Epithelial cell of prostate (primary cell): ENCODE results near the gene BMPER.

Experiments
- DNase-seq: peaks from one replicate; pipeline ENCODE4 v3.0.0-alpha.2; 2011; ENCODE audit warnings: low read depth, low spot score
- H3K27ac ChIP-seq: fragments of 450-650 bp; 2 replicates; pipeline ENCODE4 v1.5.1; 2017; ENCODE audit warnings: mild to moderate bottlenecking

BMPER gene

GRCh38 chr7:33887266-33887975, 17.9 kb upstream of the BMPER start:
- DNase-seq: no peak
- no peak overlapping the region for H3K27ac ChIP-seq

DNA sequence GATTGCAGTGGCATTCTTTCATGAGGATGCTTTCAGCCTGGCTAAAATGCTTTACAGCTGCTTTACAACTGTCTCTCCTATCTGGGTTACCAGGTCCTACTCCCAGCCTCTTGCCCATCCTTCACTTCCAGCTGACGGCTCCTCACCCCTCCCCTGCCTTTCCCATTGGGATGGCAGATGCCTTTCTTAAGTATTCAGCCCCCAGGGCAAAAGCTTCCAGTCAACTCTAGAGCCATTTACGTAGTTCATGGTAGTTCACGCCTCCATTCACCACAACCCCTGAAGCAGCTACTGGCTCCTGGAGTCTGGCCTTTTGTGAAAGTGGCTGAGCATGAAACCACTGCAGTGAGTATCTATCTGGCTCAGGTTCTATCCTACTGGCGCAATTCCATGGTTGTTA, 17.2 kb upstream of the BMPER start:
- no peak overlapping the region for H3K27ac ChIP-seq

DNA sequence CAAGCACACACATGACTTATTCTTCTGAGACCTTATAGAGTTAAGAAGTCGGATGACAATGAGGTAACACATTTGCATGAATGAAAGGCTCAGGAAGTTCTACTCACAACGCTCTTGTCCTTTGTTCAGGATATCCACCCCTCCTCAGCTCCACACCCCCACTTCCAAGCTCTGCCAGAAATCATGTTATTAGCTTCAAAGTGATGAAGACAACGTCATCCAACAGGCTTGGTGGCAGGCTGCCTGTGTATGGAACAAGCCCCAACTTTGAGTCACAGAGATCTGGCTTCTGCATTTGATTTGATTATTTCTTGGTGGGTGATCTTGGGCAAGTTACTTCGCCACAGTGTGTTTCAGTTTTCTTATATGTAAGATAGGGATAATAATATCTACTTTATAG, 12.4 kb upstream of the BMPER start:
- no peak overlapping the region for H3K27ac ChIP-seq
- no peak for DNase-seq

More for the DNA sequence above, 17.2 kb upstream of the BMPER start:
- DNase-seq: peak; percentile 76

DNA sequence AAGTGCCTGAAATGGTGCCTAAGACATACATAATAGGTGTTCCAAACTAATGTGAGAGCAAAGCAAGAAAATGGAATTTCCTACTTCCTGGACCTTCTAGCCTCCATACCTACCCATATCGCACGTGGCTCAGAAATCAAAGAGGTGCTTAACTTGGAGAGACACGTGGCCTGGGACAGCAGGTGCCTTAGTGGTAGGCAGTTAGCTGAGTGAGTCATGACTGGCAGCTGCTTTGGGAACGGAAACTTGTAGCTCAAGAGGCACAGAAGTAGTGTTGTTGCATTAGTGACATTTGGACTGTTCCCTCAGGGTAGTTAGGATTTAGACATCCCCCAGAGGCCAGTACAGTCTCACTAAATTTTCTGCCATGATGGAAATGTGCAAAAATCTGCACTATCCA, 12.0 kb upstream of the BMPER start:
- H3K27ac ChIP-seq: no peak overlapping the region
- no peak for DNase-seq

DNA sequence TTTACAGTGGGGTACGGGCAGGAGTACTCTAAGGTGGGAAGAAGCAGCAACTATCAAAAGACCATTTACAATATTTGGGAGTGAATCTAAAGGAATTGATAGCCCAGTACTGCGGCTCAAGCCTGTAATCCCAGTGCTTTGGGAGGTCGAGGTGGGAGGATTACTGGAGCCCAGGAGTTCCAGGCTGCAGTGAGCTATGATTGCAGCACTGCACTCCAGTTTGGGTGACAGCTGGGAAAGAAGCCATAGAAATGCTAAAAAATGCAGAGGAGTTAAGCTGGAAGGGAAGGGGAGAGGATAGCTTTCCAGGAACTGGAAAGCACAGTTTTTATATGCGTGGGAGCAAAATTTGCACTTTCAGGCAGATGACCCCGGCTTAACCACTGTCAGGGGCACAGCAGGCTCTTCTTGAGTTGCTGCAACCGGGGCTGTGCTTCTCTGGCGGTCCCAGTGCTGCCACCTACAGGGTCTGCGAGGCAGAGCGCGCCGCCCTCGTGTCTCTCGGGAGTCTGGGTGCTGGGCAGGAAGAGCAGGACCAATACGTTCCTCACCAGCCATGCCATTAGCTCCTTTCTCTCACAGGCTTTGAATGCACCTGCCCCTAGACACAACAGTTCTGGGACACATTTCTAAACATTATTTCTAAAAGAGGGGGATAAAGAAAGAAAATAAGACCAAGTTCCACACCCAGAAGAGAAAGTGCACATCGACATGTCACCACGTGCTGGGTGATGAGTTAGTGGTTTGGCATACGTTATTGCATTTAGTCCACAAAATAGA, 10.1 kb upstream of the BMPER start:
- H3K27ac ChIP-seq: no peak overlapping the region
- no peak for DNase-seq

DNA sequence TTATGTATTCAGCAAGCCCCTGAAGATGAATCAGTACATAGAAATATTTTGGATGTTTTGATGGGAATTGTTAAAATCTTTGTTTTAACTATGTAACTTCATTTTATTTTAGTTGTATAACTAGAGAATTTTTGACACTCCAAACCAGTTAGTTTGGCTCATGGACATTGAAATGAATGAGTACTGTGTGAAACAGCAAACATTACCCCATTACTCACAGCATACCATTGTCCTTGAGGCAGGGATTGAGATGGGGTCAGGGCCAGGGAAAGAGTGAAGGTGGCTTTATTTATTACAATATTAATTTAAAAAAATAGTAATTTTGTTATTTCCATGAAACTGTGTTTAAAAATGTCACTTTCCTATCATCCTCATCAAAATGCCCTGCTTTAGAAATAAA, 4.8 kb upstream of the BMPER start:
- no peak for DNase-seq
- H3K27ac ChIP-seq: no peak overlapping the region

DNA sequence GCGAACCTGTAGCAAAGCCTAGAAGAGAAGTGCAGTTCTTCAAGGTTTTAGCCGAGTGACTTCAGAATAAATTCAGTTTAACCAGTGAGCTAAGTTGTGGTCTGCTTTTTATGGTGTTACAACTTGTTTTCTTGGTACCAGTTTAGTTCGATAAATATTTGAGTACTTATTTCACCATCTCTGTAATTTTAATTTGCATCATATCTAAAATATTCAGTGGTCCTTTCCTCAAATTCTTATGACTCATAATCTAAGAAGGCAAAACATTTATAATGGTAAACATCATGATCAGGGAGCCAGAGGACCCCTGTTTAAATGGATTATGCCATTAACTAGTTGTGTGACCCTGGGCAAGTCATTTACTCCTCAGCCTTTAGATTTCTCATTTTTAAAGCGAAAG, 4.1 kb upstream of the BMPER start:
- H3K27ac ChIP-seq: no peak overlapping the region
- no peak for DNase-seq

DNA sequence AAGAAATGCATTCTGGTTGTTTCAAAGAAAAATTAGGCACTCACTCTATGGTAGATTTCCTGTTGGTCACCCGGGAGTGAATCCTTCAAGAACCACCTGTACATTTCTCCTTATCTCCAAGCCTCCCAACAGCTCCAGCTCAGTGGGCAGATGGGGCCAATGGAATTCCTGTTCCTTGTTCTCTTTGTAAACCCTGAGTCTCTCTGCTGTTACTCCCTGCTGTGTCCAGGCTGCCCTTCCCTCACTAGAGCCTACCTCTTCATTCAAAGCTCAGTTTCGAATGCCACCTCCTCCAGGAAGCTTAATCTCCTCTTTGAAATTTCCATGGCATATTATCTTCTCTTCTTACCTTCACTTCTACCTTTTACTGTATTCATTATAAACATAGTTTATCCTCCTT, 3.5 kb upstream of the BMPER start:
- no peak for DNase-seq
- no peak overlapping the region for H3K27ac ChIP-seq

DNA sequence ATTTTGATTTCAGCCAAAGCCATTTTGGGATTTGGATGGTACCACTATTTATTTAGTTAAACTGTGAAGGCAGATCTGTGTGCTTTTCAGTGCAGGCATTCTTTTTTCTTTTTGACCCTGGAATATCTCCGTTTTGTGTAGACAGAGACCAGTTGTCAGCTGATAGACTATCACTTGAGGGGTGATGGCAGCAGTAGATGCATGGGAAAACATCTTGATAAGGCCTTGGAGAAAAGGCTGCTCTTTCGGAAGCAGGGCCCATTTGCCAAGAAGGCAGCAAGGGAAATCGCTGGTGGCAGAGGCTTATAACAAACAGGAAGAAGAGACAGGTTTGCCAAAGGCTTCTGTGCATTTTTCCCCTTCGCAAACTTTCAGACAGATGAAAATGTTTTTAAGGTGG, 2.6 kb upstream of the BMPER start:
- no peak overlapping the region for H3K27ac ChIP-seq
- DNase-seq: no peak

- no peak for DNase-seq
- no peak overlapping the region for H3K27ac ChIP-seq
Measured at GRCh38 chr7:33903791-33904680, 1.3 kb upstream of the BMPER start.

GRCh38 chr7:33904681-33905388, 504 bp upstream of the BMPER start:
- DNase-seq: no peak
- H3K27ac ChIP-seq: no peak overlapping the region

DNA sequence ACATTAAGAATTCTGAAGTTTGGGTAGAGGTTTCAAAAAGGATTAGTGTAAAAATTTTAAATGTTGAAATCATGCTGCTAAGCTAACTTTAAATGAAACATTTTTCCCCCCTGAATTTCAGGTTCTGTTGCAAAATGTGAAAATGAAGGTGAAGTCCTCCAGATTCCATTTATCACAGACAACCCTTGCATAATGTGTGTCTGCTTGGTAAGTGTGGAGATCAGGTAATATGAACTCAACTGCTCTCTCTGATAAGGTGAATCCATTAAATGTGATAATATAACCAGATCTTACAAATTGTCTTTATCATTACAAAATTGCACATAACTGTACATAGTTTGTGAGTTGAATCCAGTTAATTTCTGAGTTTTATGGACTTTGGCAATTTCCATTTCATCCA, 1.4 kb downstream of the BMPER start:
- H3K27ac ChIP-seq: no peak overlapping the region
- no peak for DNase-seq

DNA sequence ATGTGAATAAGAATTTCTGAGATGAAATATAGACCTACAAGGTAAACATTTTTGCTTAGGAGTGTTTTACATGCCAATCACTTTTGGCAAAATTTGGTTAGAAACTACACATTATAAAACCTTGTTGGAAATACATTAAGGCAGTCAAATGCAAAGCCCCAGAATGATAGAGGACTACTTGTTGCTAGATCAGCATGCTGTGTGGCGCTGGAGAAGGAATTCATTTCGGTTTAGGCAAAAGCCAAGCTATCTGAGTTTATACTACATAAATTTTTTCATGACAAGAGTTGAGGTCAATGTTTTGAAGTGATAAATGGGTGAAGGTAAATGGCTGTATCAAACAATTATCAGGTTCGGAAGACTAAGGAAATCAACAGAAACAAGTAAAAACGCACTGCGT, 2.3 kb downstream of the BMPER start:
- no peak for DNase-seq
- no peak overlapping the region for H3K27ac ChIP-seq

GRCh38 chr7:33909318-33909717, 4.0 kb downstream of the BMPER start:
- no peak overlapping the region for H3K27ac ChIP-seq
- DNase-seq: no peak

DNA sequence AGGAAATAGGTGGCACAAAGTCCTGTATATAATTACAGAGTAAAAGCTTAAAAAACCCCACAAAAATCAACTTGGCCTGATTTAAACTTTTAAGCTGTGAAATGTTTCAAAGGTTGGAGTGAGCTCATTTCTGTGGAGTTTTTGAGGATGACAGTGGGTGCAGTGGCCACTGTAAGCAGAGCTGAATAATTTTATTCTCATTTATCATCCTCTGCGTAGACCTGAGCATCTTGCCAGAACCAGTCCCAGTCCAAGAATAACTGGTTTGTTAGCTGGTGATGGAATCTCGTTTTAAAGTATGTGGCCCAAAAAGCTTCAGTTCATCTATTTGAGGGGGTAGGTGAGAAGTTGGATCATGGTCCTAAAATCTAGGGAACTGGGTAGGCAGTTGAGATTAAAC, 4.4 kb downstream of the BMPER start:
- no peak for DNase-seq
- no peak overlapping the region for H3K27ac ChIP-seq

DNA sequence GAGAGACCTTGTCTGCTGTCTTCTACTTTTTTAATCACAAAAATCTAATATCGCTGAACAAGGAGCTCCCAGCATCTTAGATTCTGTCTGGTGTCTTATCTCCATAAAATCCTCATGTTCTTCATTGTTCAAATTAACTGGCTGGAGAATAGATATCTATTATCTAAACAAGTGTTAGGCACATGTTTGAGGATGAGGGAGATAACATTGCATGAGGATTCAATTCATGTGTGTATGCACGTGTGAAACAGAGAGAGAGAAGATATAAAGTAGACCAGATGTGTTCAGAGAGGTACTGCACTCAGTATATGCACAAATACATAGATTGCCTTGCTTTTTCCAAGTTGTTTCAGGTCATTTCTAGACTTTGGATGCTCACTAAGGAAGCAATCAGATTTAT, 5.4 kb downstream of the BMPER start:
- DNase-seq: no peak
- H3K27ac ChIP-seq: no peak overlapping the region

DNA sequence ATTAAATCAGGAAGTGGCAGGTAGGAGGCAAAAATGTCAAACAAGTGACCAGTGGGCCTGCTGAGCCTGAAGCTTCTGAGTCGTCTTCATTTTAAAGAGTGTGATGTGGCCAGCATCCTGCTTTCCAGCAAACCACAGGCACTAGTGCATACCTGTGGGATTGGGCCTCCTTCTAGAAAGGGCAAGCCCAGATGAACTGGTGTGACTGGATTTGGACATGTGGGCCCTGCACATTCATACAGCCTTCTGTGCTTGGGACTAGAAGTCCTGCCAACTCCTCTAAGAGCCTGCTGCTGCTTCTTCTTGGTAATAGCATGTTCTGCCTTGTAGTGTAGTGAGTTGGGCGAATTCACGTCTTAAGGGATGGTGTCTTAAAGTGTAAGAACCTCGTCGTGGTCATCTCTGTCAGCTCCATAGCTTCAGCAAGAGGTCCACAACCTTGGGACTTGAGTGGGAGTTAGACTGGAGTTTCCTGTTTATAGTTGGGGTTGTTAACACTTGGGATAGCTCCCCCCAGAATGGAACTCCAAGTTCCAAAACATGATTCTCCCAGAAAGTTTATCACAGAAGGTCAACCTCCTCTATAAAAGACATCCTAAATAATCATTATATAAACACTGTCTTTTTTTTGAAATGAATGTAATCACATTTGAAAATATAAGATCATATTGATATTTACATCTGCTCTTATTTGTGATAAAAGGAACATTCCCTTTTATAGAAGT, 11.2 kb downstream of the BMPER start:
- no peak for DNase-seq
- H3K27ac ChIP-seq: no peak overlapping the region

- DNase-seq: no peak
- no peak overlapping the region for H3K27ac ChIP-seq
Measured at GRCh38 chr7:33917661-33918060, 12.3 kb downstream of the BMPER start.

- no peak overlapping the region for H3K27ac ChIP-seq
Measured at GRCh38 chr7:33918438-33919143, 13.3 kb downstream of the BMPER start.

More at GRCh38 chr7:33918438-33919143, 13.3 kb downstream of the BMPER start:
- DNase-seq: no peak
